Fibroblast of pulmonary artery (primary cell): ENCODE measurements around the gene CLTCL1.

Source experiments
- DNase-seq: peaks from one replicate; pipeline ENCODE4 v3.0.0-alpha.2; 2010; ENCODE audit warnings: low read depth
- H3K4me3 ChIP-seq: replicated peaks from 2 replicates; pipeline ENCODE4 v1.5.1; 2011; ENCODE audit warnings: low read depth, mild to moderate bottlenecking, control low read depth, low read length, moderate library complexity
- TF ChIP-seq, protein P1 (sequence below): IDR thresholded peaks from 2 replicates; pipeline ENCODE4 v1.5.1; 2011; ENCODE audit warnings: mild to moderate bottlenecking, control low read depth, low read length, inconsistent platforms; ENCODE audit errors: missing control alignments

CLTCL1 gene

DNA sequence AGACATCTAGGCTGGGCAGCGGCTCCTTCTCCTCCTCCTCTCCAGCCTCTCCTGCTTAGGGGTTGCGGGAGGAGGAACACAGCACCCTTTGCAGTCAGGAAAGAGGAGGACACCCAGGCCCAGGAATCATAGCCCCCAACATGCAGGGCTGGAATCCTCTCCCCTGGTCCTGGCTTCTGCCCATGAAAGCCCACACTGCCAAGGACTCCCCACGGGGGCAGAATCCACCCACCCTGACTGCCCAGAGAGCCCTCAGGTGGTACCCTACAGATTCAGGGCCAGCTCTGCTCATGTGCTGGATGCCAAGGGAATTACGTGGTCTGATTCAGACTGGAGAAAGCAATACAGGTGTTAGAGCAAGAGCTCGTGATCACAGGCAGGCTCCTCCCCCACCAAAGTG lies 151.5 kb downstream of the CLTCL1 start:
- TF ChIP-seq, protein P1, sequence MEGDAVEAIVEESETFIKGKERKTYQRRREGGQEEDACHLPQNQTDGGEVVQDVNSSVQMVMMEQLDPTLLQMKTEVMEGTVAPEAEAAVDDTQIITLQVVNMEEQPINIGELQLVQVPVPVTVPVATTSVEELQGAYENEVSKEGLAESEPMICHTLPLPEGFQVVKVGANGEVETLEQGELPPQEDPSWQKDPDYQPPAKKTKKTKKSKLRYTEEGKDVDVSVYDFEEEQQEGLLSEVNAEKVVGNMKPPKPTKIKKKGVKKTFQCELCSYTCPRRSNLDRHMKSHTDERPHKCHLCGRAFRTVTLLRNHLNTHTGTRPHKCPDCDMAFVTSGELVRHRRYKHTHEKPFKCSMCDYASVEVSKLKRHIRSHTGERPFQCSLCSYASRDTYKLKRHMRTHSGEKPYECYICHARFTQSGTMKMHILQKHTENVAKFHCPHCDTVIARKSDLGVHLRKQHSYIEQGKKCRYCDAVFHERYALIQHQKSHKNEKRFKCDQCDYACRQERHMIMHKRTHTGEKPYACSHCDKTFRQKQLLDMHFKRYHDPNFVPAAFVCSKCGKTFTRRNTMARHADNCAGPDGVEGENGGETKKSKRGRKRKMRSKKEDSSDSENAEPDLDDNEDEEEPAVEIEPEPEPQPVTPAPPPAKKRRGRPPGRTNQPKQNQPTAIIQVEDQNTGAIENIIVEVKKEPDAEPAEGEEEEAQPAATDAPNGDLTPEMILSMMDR, result no peak

DNA sequence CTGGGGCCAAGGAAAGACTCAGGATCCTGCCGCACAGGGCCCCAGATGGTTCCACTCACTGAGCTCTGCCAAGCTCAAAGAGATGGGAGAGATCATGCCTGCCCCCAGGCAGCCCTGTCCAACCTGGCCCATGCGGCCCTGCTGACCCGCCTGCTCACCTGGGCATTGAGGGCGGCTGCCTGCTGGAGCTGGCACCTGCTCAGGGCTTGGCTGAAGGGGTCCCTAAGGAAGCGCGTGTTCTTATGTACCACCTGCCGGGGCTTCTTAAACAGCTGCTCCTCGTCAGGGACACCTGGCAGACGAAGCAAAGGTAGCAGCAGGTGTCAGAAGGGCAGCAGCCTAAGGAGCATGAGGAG lies 152.5 kb downstream of the CLTCL1 start:
- no peak overlapping the region for H3K4me3 ChIP-seq
- TF ChIP-seq, protein P1, result no peak
- no peak for DNase-seq

More for the DNA sequence above, 151.5 kb downstream of the CLTCL1 start:
- H3K4me3 ChIP-seq, result no peak overlapping the region
- no peak for DNase-seq

DNA sequence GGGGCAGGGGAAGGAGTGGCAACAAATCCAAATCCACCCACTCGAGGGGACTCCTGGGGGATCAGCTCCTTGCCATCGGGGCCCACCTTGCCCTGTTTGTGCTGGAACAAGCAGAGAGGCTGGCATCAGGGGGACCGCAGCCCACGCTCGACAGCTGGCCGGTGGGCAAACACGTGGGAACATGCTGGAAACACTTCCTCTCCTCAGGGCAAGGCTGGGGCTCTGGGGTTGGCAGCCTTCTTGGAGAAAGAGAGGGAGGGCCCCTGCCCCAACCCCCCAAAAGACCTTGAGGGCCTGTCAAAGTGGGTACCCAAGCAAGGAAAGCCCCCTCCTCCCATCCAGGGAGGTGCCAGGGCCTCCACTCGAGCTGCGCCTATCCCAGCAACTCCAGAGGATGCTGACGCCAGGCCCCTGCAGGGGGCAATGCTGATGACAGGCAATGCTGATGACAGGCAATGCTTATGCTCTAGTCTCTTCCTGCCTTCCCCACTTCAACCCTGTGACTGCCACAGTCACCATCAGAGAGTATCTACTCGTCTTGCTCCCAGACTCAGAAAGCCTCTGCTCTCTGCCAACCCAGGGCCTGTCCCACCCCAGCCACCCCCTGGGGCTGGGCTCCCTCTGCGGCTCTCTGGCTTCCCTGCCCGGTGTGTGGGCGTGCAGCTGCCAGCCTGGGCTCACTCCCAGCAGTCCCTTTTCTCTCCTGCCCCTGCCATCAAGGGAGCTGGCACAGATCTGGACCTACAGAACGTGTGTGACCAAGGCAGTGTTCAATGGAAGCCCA lies 153.1 kb downstream of the CLTCL1 start:
- TF ChIP-seq, protein P1, result no peak
- H3K4me3 ChIP-seq, result no peak overlapping the region
- DNase-seq, result no peak

DNA sequence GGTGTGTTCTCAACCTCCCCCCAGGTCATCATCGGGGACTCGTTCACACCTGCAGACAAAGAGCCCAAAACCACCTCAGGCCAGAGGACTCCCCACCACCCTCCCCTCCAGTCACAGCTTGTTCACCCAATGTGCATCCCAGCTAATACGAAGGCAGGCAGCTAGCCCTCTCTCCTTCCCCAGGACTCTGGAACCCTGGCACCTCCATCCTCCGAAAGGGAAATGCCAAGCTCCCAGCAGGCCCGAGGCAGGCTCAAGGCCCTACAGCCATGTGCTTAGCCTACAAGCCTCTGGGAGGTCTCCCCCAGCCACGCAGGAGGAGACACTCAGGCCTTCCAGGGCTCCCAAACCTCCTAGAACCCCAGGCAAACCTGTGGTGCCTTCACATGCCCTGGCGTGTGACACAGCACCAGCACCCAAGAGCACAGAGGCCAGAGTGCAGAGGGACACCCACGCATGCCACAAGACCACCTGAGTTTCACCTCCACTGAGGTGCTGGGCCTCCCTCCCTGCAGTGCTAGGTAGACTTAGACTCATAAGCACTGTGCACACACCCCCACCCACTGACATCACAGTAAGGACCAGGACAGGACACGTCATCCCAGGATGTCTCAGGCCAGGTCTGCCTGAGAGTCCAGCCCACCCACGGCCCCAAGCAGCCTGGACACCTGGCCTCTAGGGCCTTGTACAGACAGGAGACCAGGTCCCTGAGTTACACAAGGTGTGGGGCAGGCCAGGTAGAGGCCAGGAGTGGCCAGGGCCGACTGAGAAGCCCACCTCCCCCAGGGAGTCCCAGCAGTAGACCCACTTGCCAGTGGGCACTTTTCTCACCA lies 153.9 kb downstream of the CLTCL1 start:
- DNase-seq, result no peak
- TF ChIP-seq, protein P1, result no peak
- H3K4me3 ChIP-seq, result no peak overlapping the region

DNA sequence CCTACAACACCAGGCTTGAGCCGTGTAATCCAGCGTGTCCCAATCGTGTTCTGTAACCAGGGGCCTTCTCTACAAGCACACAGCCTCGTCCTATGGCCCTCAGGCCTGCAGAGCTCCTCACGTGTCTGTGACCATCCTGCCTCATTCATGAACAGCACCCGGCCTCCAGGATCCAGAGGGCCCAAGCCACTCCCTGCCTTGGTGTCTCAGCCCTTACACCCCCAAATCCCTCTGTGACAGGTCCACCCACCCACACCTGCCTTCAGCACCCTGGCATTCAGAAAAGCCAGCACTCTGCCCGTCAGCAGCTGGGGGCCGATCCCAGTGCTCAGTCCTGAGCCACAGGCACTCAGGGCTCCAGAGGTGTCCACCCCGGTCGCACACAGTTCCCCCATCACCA lies 154.6 kb downstream of the CLTCL1 start:
- H3K4me3 ChIP-seq, result no peak overlapping the region
- TF ChIP-seq, protein P1, result no peak
- DNase-seq, result no peak

DNA sequence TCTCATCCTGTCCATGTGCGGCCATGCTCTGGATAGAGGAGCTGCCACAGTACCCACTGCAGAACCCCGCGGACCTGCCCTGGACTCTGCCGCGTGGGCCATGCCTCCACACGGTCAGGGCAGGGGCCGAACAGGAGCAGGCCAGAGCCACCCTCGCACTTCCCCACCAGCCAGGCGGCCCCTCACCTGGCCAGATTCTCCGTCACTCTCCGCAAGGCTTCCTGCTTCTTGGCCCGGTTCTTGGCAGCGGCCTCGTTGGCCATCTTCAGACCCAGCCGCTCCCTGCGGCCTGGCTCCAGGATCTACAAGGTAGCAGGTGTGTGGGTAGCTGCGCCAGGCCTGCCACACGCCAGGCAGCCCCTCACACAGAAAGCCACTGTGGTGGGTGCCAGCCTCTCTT lies 156.6 kb downstream of the CLTCL1 start:
- no peak for DNase-seq
- TF ChIP-seq, protein P1, result no peak
- no peak overlapping the region for H3K4me3 ChIP-seq
